Keratinocyte (primary cell): ENCODE measurements around the gene SEMA4G. TPM values are rescaled to one million over a fixed set of nuclear protein-coding genes. Genes with fewer than 3 reads are reported as not detected.

Experiments
- DNase-seq: peaks from one replicate; pipeline ENCODE4 v3.0.0-alpha.2; 2011; ENCODE audit warnings: low read depth, missing footprints, low spot score
- FAIRE-seq: peaks from 2 replicates; lab custom pipeline; 2011; peaks lifted over from hg19 to GRCh38; lab: Jason Lieb, UNC
- H2AFZ ChIP-seq: 2 replicates; pipeline ENCODE4 v1.6.0; 2012; ENCODE audit warnings: low read length, control low read depth, inconsistent platforms; ENCODE audit not compliant: control insufficient read depth
- H3K27ac ChIP-seq: 2 replicates; pipeline ENCODE4 v1.5.1; 2011; ENCODE audit warnings: low read length; ENCODE audit not compliant: control insufficient read depth, insufficient read depth
- H3K27me3 ChIP-seq: 3 replicates; pipeline ENCODE4 v1.6.0; 2011; ENCODE audit warnings: low read length; ENCODE audit not compliant: control insufficient read depth, insufficient read depth; ENCODE audit errors: extremely low read depth
- H3K36me3 ChIP-seq, 2 experiments: 2 replicates in 1 of 2; 3 replicates in 1 of 2; pipeline ENCODE4 v1.5.1; 2011; ENCODE audit warnings: low read length in 2 of 2, mild to moderate bottlenecking in 1 of 2; ENCODE audit not compliant: control insufficient read depth in 2 of 2, insufficient read depth in 2 of 2; ENCODE audit errors: extremely low read depth in 1 of 2
- H3K4me1 ChIP-seq: 3 replicates; pipeline ENCODE4 v1.5.1; 2011; ENCODE audit warnings: low read length; ENCODE audit not compliant: control insufficient read depth, insufficient read depth; ENCODE audit errors: extremely low read depth
- H3K4me2 ChIP-seq: 3 replicates; pipeline ENCODE4 v1.6.0; 2011; ENCODE audit warnings: low read depth, low read length; ENCODE audit not compliant: control insufficient read depth, insufficient read depth; ENCODE audit errors: extremely low read depth
- H3K4me3 ChIP-seq, 3 experiments: fragments of 200-600 bp in 1 of 3; sonication (generic) in 1 of 3; 2 replicates in 2 of 3; 3 replicates in 1 of 3; pipeline ENCODE4 v1.5.1; 2011 to 2016; ENCODE audit warnings: low read length in 3 of 3, mild to moderate bottlenecking in 3 of 3, control low read depth in 2 of 3, inconsistent platforms in 1 of 3, low read depth in 1 of 3, mixed read lengths in 1 of 3, mixed run types in 1 of 3, moderate library complexity in 1 of 3; ENCODE audit not compliant: control insufficient read depth in 2 of 3, insufficient read depth in 2 of 3; ENCODE audit errors: extremely low read depth in 1 of 3
- H3K79me2 ChIP-seq: 2 replicates; pipeline ENCODE4 v1.6.0; 2012; ENCODE audit warnings: low read length; ENCODE audit not compliant: control insufficient read depth, insufficient read depth
- H3K9ac ChIP-seq: 3 replicates; pipeline ENCODE4 v1.6.0; 2011; ENCODE audit warnings: low read length; ENCODE audit not compliant: control insufficient read depth, insufficient read depth; ENCODE audit errors: extremely low read depth
- H3K9me1 ChIP-seq: 3 replicates; pipeline ENCODE4 v1.6.0; 2011; ENCODE audit warnings: low read length; ENCODE audit not compliant: control insufficient read depth, insufficient read depth; ENCODE audit errors: extremely low read depth
- H3K9me3 ChIP-seq: 2 replicates; pipeline ENCODE4 v1.5.1; 2012; ENCODE audit warnings: low read depth, low read length; ENCODE audit not compliant: control insufficient read depth
- H4K20me1 ChIP-seq: 3 replicates; pipeline ENCODE4 v1.6.0; 2011; ENCODE audit warnings: low read length; ENCODE audit not compliant: control insufficient read depth, insufficient read depth; ENCODE audit errors: extremely low read depth
- EZH2 ChIP-seq: IDR thresholded peaks from one replicate; pipeline ENCODE4 v1.6.1; 2012; ENCODE audit warnings: inconsistent platforms, mild to moderate bottlenecking, low read length, moderate library complexity
- dilution Hi-C: fragments of 300-500 bp; cut with MboI; formaldehyde crosslinking; loops from one replicate; pipeline ENCODE4 v1.7.0; 2020; ENCODE audit warnings: low sequenced_read_pairs; ENCODE audit not compliant: extremely low pct_ligation_motif_present
- polyA plus RNA-seq, 5 experiments: library from polyadenylated mRNA; depleted of rRNA in 3 of 5; stranded (reverse) in 3 of 5; stranded (forward) in 1 of 5; unstranded in 1 of 5; fragments of >200 nt; gene quantifications; 1 replicate in 1 of 5; 2 replicates in 3 of 5; 3 replicates in 1 of 5; pipeline versions ENCODE4 v1.2.1 to v1.2.3, GENCODE V29; 2011 to 2012; ENCODE audit warnings: missing spikeins in 2 of 5, low read depth in 1 of 5, low replicate concordance in 1 of 5
- TF ChIP-seq, protein P1 (sequence below), 3 experiments: IDR thresholded peaks in 1 of 3; conservative IDR thresholded peaks in 1 of 3; optimal IDR thresholded peaks in 1 of 3; 2 replicates in 2 of 3; 3 replicates in 1 of 3; pipeline versions ENCODE3 to v1.5.1; 2011; ENCODE audit warnings: low read length in 3 of 3, mild to moderate bottlenecking in 3 of 3, moderate library complexity in 2 of 3, control low read depth in 1 of 3, inconsistent platforms in 1 of 3; ENCODE audit not compliant: insufficient read depth in 2 of 3; ENCODE audit errors: extremely low read depth in 1 of 3

Gene SEMA4G
- polyA plus RNA-seq, 1 donor (not counting 4 experiments of a cell fraction or from before 2014, with no cell fraction given) = 1.2 TPM

DNA sequence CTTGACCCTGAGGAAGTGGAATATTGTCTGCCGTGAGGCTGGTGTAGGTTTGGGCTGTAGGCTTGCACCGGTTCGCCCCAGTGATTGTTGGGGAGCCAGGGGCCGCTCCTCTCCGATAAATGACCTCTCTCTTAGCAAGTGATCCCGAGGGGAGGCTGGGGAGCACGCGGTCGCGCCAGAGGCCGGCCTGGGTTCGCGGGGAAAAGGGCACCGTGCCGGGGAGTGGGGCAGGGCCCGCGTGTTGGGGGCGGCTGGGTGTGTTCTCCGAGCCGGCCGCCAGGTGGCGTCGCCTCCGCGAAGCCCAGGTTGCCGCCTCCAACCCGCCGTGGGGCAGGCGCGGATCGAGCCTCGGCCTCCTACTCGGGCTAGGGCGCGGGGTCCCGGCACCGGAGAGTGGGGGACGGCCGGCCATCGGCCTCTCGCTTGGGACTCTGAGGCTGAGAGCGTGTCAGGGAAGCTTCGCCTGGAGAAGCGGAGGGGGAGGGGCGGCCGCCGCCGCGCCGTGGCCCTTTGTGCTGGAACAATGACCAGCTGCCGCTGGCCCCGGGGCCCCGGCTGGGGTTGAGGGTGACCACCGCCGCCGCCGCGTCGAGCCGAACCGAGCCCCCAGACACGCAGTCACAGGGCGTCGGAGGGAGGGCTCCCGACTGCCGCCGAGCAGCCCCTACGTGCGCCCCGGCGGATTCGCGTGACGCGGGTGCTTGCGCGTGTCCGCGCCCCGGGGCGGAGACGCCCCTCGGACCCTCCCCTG is 29.9 kb downstream of the SEMA4G start:
- Histone ChIP-seq H3K4me3 (peak overlapping the region; percentile 76 to 90 (median 82)), H3K36me3 (peaks cover 9 to 14% of the 10 kb centered on the region in 2 experiments), H3K4me2 (peak overlapping the region; percentile 93), H3K79me2 (peaks cover 26% of the 10 kb centered on the region), H3K27me3 (no peaks in the 10 kb centered on the region), H2AFZ (peak overlapping the region; percentile 73), H3K9me3 (no peaks in the 10 kb centered on the region), H3K27ac (peak overlapping the region; percentile 73), H4K20me1 (no peaks in the 10 kb centered on the region), H3K9me1 (no peaks in the 10 kb centered on the region), H3K9ac (peak overlapping the region; percentile 93), H3K4me1 (peaks cover 17% of the 10 kb centered on the region)
- DNase-seq (peak; percentile 33), FAIRE-seq (no peak)
- dilution Hi-C loops = no loop called here
- no peak for TF ChIP-seq EZH2
- TF ChIP-seq, protein P1, sequence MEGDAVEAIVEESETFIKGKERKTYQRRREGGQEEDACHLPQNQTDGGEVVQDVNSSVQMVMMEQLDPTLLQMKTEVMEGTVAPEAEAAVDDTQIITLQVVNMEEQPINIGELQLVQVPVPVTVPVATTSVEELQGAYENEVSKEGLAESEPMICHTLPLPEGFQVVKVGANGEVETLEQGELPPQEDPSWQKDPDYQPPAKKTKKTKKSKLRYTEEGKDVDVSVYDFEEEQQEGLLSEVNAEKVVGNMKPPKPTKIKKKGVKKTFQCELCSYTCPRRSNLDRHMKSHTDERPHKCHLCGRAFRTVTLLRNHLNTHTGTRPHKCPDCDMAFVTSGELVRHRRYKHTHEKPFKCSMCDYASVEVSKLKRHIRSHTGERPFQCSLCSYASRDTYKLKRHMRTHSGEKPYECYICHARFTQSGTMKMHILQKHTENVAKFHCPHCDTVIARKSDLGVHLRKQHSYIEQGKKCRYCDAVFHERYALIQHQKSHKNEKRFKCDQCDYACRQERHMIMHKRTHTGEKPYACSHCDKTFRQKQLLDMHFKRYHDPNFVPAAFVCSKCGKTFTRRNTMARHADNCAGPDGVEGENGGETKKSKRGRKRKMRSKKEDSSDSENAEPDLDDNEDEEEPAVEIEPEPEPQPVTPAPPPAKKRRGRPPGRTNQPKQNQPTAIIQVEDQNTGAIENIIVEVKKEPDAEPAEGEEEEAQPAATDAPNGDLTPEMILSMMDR (optimal IDR thresholded peaks at IDR 0.05 in 1 of 3, IDR thresholded peaks at IDR 0.05 in 1 of 3, conservative IDR thresholded peaks at IDR 0.05 in 1 of 3; ENCODE audit: extremely low read depth in 1 of 3, insufficient read depth in 2 of 3, low read length in 3 of 3) = peak in 2 of 3 experiments; percentile 89 to 93

- Histone ChIP-seq H3K9me1 (no peaks in the 10 kb centered on the region), H3K4me2 (peak within 1 kb of the TSS; percentile 94), H3K9ac (peak within 1 kb of the TSS; percentile 93), H3K36me3 (peaks cover 5 to 11% of the 10 kb centered on the region in 2 experiments), H3K79me2 (peaks cover 26% of the 10 kb centered on the region), H3K27ac (peak within 1 kb of the TSS; percentile 85), H3K9me3 (no peaks in the 10 kb centered on the region), H3K27me3 (no peaks in the 10 kb centered on the region), H3K4me3 (peak within 1 kb of the TSS; percentile 82 to 90 (median 87)), H3K4me1 (peaks cover 17% of the 10 kb centered on the region), H2AFZ (peak within 1 kb of the TSS; percentile 76), H4K20me1 (no peaks in the 10 kb centered on the region)
- DNase-seq (no peak), FAIRE-seq (no peak)
- dilution Hi-C loops = no loop called here
- no peak for TF ChIP-seq EZH2
- TF ChIP-seq, protein P1 (optimal IDR thresholded peaks at IDR 0.05 in 1 of 3, IDR thresholded peaks at IDR 0.05 in 1 of 3, conservative IDR thresholded peaks at IDR 0.05 in 1 of 3; ENCODE audit: extremely low read depth in 1 of 3, insufficient read depth in 2 of 3, low read length in 3 of 3) = no peak
These were observed 30.4 kb downstream of the SEMA4G start, which contains the start of gene LZTS2 for GRCh38 chr10:100999742-101000126. Gene LZTS2, plus strand, starts transcription at chr10:100999808. Its CDS starts 2,731 bp downstream, at chr10:101002539.
